ENCODE data around the gene QPRT.

DNA sequence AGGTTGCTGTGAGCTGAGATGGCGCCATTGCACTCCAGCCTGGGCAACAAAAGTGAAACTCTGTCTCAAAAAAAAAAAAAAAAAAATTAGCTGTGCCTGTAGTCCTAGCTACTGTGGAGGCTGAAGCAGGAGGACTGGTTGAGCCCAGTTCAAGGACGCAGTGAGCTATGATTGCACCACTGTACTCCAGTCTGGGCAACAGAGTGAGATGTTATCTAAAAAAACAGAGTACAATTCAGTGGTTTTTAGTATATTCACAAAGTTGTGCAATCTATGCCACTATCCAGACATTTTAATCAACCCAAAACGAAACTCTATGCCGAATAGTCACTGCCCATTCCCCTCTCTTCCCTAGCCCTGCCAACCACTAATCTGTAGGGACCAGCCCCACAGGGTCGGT, 41.7 kb downstream of the QPRT start:
- TF ChIP-seq, protein P1, sequence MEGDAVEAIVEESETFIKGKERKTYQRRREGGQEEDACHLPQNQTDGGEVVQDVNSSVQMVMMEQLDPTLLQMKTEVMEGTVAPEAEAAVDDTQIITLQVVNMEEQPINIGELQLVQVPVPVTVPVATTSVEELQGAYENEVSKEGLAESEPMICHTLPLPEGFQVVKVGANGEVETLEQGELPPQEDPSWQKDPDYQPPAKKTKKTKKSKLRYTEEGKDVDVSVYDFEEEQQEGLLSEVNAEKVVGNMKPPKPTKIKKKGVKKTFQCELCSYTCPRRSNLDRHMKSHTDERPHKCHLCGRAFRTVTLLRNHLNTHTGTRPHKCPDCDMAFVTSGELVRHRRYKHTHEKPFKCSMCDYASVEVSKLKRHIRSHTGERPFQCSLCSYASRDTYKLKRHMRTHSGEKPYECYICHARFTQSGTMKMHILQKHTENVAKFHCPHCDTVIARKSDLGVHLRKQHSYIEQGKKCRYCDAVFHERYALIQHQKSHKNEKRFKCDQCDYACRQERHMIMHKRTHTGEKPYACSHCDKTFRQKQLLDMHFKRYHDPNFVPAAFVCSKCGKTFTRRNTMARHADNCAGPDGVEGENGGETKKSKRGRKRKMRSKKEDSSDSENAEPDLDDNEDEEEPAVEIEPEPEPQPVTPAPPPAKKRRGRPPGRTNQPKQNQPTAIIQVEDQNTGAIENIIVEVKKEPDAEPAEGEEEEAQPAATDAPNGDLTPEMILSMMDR (IDR thresholded peaks at IDR 0.05), result no peak
- TF ChIP-seq POLR2A (IDR thresholded peaks at IDR 0.05) (no peak), POLR2AphosphoS5 (IDR thresholded peaks at IDR 0.05) (no peak)

All from sigmoid colon (tissue), 4 donors.